RKO (cell line): Measurements from ENCODE around the gene MYLK.

ENCODE experiments used
- DNase-seq: peaks from one replicate; pipeline ENCODE4 v3.0.0-alpha.2; 2016; ENCODE audit warnings: low spot score

The MYLK gene

GRCh38 chr3:123872621-123873020 lies 11.5 kb downstream of the MYLK start:
- no peak for DNase-seq

DNA sequence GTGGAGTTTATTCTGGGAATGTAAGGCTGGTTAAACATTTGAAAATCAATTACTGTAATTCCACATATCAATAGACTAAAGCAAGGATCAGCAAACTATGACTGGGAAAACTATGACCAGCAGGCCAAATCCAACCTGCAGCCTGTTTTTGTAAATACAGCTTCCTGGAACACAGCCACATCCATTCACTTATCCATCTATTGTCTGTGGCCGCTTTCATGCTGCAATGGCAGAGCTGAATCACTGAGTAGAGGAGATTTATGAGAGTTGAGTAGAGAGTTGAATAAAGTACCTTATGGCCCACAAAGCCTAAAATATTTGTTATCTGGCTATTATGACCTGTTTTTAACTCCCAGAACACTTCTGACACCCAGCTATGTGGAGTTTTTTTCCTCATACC lies 12.2 kb downstream of the MYLK start:
- no peak for DNase-seq

GRCh38 chr3:123870033-123870432 lies 14.1 kb downstream of the MYLK start:
- no peak for DNase-seq

DNA sequence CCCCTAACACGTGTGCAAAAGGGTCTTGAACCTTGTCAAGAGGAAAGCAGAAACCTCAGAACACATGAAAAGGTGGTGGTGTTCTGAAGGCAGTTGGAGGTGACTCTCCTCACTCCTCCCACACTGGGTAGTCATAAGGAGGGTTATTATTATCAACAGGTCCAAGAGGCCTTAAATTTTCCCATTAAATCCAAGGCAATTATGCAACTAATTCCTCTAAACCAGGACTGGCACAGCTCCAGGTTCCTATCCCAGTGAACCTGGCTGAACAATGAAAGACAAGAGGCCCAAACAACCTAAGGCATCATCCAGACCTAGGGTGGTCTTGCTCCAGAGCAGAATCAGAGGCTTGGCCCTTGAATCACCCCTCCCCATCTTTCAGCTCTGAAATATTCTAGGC lies 15.0 kb downstream of the MYLK start:
- DNase-seq = no peak

DNA sequence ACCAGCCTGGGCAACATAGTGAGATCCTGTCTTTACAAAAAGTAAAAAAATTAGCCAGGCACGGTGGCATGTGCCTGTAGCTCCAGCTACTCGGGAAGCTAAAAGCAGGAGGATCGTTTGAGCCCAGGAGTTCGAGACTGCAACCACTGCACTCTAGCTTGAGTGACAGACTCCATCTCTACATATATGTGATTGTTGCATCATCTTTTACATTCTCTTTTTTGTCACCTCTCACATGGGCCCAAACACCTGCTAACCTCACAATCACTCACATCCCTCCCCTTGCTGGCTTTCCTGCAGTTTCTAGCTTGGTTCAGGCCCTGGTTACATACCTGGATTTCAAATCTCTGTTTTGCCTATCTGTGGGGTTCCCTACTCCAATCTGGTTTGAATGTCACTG lies 19.4 kb downstream of the MYLK start:
- DNase-seq = no peak

DNA sequence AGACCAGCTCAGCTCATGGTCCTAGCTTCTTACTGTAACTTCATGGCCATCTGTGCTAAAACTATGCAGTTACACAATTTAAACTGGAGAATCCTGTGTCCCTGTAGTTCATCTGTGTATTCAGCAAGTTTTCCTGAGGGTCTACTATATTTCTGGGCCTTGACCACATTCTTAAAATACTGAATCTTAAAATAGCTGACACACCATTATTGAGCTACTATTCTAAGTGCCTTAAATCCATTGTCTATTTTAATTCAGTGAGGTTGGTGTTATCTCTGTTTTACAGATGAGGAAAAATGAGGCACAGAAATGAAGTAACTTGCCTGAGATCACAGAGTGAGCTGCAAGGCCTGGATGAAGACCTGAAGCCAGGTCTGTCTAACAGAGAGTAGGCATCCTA lies 22.0 kb downstream of the MYLK start:
- no peak for DNase-seq

DNA sequence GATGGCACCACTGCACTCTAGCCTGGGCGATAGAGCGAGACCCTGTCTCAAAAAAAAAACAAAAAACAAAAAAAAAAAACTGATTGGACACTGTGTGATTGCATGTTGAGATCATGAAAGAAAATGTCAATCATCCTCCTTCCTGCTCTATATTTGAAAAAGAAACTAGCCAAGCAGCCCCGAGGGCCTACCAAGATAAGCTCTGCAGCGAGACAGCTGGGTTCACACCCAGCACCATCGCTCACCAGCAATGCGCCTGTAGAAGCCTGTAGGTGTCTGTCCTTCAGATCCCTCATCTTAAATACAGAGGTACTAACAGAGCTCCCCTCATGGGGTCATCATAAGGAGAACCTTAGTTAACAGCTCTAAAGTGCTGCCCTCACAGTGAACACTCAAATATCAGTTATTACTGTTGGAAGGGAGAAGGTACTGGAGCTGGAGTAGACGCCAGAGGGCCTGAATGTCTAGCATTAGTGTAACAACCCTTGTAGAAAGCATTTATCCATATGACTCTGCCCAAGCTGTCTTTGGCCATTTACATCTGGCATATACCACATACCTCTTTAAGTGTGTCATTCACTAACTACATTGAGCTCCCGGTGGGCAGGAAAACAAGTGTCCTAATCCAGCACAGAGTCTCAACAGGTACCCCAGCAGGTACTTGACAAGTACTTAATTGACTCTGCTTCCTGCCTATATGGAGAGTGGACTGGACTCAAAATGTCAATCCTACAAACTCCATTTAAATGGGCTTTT lies 22.9 kb downstream of the MYLK start:
- no peak for DNase-seq

- DNase-seq = no peak
These were observed 25.0 kb downstream of the MYLK start for GRCh38 chr3:123859177-123859576.

GRCh38 chr3:123854905-123855304 lies 29.2 kb downstream of the MYLK start:
- no peak for DNase-seq

DNA sequence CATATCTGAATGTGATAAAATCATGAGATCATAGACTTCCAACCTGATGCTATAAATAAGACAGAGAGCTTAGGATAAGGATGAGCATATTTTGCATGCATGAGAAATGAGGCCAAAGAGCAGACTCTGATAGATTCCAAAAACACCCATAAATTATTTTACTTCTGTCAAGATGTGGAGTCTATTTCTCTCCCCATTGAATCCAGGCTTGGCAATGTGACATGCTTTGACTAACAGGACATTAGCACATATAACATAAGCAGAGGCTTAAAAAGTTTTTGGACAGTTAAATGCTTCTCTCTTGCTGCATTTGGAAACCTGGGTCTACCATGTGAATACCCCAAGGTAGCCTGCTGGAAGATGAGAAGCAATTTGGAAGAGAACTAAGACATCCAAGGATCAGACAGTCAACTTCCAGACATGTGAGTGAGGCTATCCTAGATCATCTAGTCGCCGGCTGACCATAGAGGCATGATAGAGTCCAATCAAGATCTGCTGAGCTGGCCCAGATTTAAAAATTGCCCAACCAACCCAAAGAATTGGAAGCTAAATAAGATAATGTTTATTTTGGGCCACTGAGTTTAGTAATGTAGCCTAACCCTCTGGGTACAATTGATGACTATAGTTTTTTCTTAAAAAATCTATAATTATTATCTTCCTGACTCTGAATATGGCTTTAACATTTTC lies 30.3 kb downstream of the MYLK start:
- DNase-seq = no peak

- no peak for DNase-seq
These were observed 36.9 kb downstream of the MYLK start for GRCh38 chr3:123847209-123847608.

DNA sequence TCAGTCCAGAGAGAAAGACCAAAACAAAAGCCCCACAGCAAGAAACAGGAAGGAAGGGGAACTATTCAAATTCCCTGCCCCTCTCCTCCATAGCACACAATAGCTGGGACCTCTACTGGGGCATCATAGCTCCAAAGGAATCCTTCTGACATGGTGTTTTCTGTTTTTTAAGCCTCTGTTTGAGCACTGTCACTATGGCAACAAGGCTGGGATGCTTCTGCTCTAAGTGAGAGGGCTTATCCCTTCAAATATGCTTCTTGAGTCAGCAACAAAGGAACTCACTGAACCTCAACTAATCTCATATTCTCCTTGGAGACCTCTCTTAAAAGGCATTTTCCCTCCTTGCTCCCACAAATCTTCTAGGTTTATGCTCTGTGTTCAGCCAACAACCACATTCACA lies 40.5 kb downstream of the MYLK start:
- DNase-seq = no peak

DNA sequence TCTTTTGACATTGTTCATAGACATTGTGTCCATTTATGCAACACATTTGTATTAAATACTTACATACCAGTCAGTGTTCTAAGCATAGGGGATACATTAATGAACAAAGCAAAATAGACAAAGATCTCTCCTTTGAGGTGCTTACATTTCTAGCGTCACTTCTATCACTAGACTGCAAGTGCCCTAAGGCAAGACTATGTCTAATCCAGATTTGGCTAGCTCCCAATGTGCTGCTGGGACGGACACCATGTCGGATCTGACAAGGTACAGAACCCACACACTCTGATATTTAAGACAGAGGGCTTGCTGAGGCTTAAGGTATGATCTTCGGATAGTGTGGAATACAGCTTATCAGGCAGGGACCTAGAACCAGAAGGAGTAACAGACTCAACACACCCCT lies 41.4 kb downstream of the MYLK start:
- no peak for DNase-seq

GRCh38 chr3:123841476-123842238 lies 42.5 kb downstream of the MYLK start:
- no peak for DNase-seq

DNA sequence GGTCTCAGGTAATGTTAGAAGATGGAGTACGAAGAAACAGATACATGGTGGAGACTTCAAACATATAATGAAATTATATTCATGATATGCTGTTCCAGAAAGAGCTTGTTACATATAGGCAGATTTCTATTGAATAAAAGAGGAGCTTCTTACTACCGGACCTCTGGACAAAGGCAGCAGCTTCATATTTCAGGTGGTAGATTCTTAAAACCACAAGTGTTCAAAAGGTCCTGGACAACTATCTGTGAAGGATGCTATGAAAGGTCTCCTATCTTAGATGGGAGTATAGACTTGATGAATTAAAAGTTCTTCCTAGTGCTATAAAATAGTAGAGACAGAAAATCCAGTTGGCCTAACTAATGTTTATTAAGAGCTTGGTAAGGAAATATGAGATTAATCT lies 43.2 kb downstream of the MYLK start:
- no peak for DNase-seq

GRCh38 chr3:123837858-123838257 lies 46.3 kb downstream of the MYLK start:
- no peak for DNase-seq

GRCh38 chr3:123834631-123835030 lies 49.5 kb downstream of the MYLK start:
- DNase-seq = peak; percentile 78

GRCh38 chr3:123833398-123833785 lies 50.7 kb downstream of the MYLK start:
- DNase-seq = no peak

- DNase-seq = no peak
These were observed 51.3 kb downstream of the MYLK start for GRCh38 chr3:123832692-123833397.

GRCh38 chr3:123831420-123831819 lies 52.7 kb downstream of the MYLK start:
- DNase-seq = no peak

- no peak for DNase-seq
These were observed 62.2 kb downstream of the MYLK start for GRCh38 chr3:123821920-123822319.

DNA sequence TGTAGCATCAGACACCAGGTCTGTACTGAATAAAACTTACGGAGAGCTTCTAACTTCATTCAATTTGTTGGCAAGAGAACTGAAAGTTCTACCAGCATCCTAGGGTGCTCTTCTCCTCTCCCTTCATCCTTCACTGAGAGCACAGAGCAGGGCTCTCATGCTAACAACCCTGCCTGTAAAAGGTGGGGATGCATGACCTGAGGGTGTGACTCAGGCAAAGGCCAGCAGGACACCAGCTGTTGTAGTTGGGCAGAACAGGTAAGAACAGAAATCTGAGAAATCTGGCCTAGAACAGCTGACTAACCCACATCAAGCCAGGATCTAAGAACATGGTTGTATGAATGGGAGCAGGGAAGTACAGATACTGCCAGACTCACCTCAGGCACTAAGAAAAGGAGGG lies 64.2 kb downstream of the MYLK start:
- DNase-seq = no peak
